Neural progenitor cell (in vitro differentiated cells): ENCODE results near the gene PARS2. TPM values are rescaled to one million over a fixed set of nuclear protein-coding genes. Genes with fewer than 3 reads are reported as not detected.
A peak's percentile ranks its signal among the peaks of the same experiment; 100 is the strongest.

Experiments
- DNase-seq: peaks from one replicate; pipeline ENCODE4 v3.0.0-alpha.2; 2016; ENCODE audit warnings: low spot score
- H2AFZ ChIP-seq: fragments of 200-600 bp; sonication (generic); replicated peaks from 2 replicates; pipeline ENCODE4 v1.6.1; 2016; ENCODE audit warnings: antibody characterized with exemption
- H3F3A ChIP-seq: fragments of 200-600 bp; sonication (generic); 2 replicates; pipeline ENCODE4 v1.6.1; 2016; ENCODE audit warnings: antibody characterized with exemption, low read depth
- H3K27ac ChIP-seq: fragments of 200-600 bp; sonication (generic); 2 replicates; pipeline ENCODE4 v1.5.1; 2016; ENCODE audit warnings: mild to moderate bottlenecking
- H3K27me3 ChIP-seq: fragments of 200-600 bp; sonication (generic); 2 replicates; pipeline ENCODE4 v1.6.1; 2016; ENCODE audit warnings: mild to moderate bottlenecking, moderate library complexity
- H3K36me3 ChIP-seq: fragments of 200-600 bp; sonication (generic); 2 replicates; pipeline ENCODE4 v1.5.1; 2016
- H3K4me1 ChIP-seq: fragments of 200-600 bp; sonication (generic); 2 replicates; pipeline ENCODE4 v1.6.1; 2016; ENCODE audit warnings: mixed run types
- H3K4me2 ChIP-seq: fragments of 200-600 bp; sonication (generic); 2 replicates; pipeline ENCODE4 v1.6.1; 2016
- H3K4me3 ChIP-seq: fragments of 200-600 bp; sonication (generic); 2 replicates; pipeline ENCODE4 v1.5.1; 2016
- H3K79me2 ChIP-seq: fragments of 200-600 bp; sonication (generic); 2 replicates; pipeline ENCODE4 v1.6.1; 2016; ENCODE audit warnings: low read depth
- H3K9ac ChIP-seq: fragments of 200-600 bp; sonication (generic); 2 replicates; pipeline ENCODE4 v1.6.1; 2016
- H3K9me3 ChIP-seq: fragments of 200-600 bp; sonication (generic); 2 replicates; pipeline ENCODE4 v1.5.1; 2016; ENCODE audit warnings: low read depth
- H4K20me1 ChIP-seq: fragments of 200-600 bp; sonication (generic); 2 replicates; pipeline ENCODE4 v1.6.1; 2016; ENCODE audit warnings: low read depth
- H3K27ac Mint-ChIP-seq: 3 replicates; pipeline ENCODE4 v1.8.0; 2021; ENCODE audit warnings: mixed read lengths
- H3K27me3 Mint-ChIP-seq: 2 replicates; pipeline ENCODE4 v1.8.0; 2022; ENCODE audit warnings: low read depth, mild to moderate bottlenecking, inconsistent platforms, moderate library complexity, mixed read lengths; ENCODE audit not compliant: insufficient read depth
- H3K36me3 Mint-ChIP-seq: 3 replicates; pipeline ENCODE4 v1.8.0; 2021; ENCODE audit warnings: mixed read lengths
- H3K4me1 Mint-ChIP-seq: 3 replicates; pipeline ENCODE4 v1.8.0; 2021; ENCODE audit warnings: mixed read lengths
- H3K4me3 Mint-ChIP-seq: 3 replicates; pipeline ENCODE4 v1.8.0; 2021; ENCODE audit warnings: mild to moderate bottlenecking, moderate library complexity, mixed read lengths
- H3K9me3 Mint-ChIP-seq: 3 replicates; pipeline ENCODE4 v1.8.0; 2020; ENCODE audit warnings: mixed read lengths
- EZH2 ChIP-seq: fragments of 200-600 bp; sonication (generic); IDR thresholded peaks from 2 replicates; pipeline ENCODE4 v1.6.1; 2017; ENCODE audit warnings: antibody characterized with exemption, mild to moderate bottlenecking, moderate library complexity
- EZH2phosphoT487 ChIP-seq: fragments of 200-600 bp; sonication (generic); IDR thresholded peaks from 2 replicates; pipeline ENCODE4 v1.6.1; 2017; ENCODE audit warnings: antibody characterized with exemption
- total RNA-seq: library from RNA; depleted of rRNA; stranded (reverse); fragments of >200 nt; gene quantifications from 2 replicates; pipeline ENCODE4 v1.2.3, GENCODE V29; 2015; ENCODE audit warnings: low replicate concordance
- TF ChIP-seq, protein P1 (sequence below): fragments of 200-600 bp; sonication (generic); IDR thresholded peaks from 2 replicates; pipeline ENCODE4 v1.5.1; 2017; ENCODE audit warnings: antibody characterized with exemption, mild to moderate bottlenecking

PARS2 gene
- total RNA-seq, 1 donor from 2014 or later = 5.4 TPM

DNA sequence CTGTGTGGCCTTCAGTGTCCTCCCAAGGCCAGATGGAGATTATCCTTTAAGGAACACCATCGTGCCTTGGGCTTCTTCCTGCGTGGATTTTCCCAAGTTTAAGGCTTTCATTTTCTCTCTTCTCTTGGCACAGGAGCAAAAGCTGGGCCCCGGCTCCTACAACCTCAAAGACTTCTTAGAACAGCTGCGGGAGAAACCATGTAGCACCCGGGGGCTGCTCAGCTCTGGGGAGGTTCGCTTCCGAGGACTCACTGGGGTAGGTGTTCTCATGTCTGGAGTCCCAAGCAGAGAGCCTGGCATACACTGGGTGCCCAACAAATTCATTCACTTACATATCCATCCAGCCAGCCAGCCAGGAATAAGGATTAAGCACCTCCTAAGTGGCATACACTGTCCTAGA is 43.4 kb upstream of the PARS2 start:
- H3K4me3 ChIP-seq = no peak overlapping the region
- H3K27ac Mint-ChIP-seq = peak overlapping the region; percentile 12
- H3K36me3 ChIP-seq = no peaks in the 10 kb centered on the region
- TF ChIP-seq, protein P1, sequence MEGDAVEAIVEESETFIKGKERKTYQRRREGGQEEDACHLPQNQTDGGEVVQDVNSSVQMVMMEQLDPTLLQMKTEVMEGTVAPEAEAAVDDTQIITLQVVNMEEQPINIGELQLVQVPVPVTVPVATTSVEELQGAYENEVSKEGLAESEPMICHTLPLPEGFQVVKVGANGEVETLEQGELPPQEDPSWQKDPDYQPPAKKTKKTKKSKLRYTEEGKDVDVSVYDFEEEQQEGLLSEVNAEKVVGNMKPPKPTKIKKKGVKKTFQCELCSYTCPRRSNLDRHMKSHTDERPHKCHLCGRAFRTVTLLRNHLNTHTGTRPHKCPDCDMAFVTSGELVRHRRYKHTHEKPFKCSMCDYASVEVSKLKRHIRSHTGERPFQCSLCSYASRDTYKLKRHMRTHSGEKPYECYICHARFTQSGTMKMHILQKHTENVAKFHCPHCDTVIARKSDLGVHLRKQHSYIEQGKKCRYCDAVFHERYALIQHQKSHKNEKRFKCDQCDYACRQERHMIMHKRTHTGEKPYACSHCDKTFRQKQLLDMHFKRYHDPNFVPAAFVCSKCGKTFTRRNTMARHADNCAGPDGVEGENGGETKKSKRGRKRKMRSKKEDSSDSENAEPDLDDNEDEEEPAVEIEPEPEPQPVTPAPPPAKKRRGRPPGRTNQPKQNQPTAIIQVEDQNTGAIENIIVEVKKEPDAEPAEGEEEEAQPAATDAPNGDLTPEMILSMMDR = no peak
- TF ChIP-seq EZH2phosphoT487 = no peak
- no peak for DNase-seq
- H3K9ac ChIP-seq = no peak overlapping the region
- no peaks in the 10 kb centered on the region for H3K36me3 Mint-ChIP-seq
- H3K4me1 ChIP-seq = no peaks in the 10 kb centered on the region
- H3K9me3 Mint-ChIP-seq = no peaks in the 10 kb centered on the region
- no peak overlapping the region for H3K27ac ChIP-seq
- H3K9me3 ChIP-seq = no peaks in the 10 kb centered on the region
- H3K79me2 ChIP-seq = no peaks in the 10 kb centered on the region
- H3F3A ChIP-seq = peaks cover 4% of the 10 kb centered on the region
- H3K27me3 ChIP-seq = peaks cover 4% of the 10 kb centered on the region
- no peak overlapping the region for H2AFZ ChIP-seq
- H4K20me1 ChIP-seq = no peaks in the 10 kb centered on the region
- no peak overlapping the region for H3K4me3 Mint-ChIP-seq
- H3K4me1 Mint-ChIP-seq = peaks cover 7% of the 10 kb centered on the region
- H3K27me3 Mint-ChIP-seq = peaks cover 7% of the 10 kb centered on the region
- H3K4me2 ChIP-seq = no peak overlapping the region

DNA sequence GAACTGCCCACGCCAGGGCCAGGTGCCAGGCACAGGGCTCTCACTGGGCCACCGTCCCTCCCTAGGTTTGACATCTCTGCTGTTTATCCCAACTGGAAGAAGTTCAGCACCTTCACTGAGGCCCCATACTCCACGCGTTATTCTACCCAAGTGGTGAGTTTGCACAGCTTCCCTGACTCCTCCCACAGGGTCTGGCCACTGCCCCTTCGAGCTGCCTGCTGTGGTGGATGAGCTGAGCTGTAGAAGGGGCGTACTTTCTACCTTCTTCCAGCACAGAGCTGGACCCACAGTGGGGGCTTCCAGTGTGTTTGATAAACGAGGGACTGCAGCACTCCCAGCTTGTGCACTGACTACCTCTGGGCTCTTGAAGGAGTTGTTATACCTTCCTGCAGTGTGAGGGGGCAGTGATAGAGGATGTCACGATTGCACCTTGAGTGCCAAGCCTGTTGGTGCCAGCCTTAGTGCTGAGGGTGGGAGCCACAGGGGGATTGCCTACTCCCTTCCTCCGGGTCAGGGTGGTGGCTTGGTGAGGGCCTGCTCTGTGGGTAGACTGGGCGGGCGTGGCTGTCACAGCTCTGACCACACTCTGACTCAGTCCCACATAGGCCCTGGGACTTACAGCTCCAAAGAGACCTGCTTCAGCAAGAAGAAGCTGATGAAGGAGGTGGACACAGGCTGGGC is 42.7 kb upstream of the PARS2 start:
- TF ChIP-seq EZH2phosphoT487 = no peak
- TF ChIP-seq EZH2 = no peak
- TF ChIP-seq, protein P1 = no peak
- H3K27me3 Mint-ChIP-seq = peaks cover 7% of the 10 kb centered on the region
- Histone ChIP-seq H3K36me3 (no peaks in the 10 kb centered on the region), H3F3A (no peaks in the 10 kb centered on the region), H3K27me3 (peaks cover 2% of the 10 kb centered on the region), H3K27ac (no peak overlapping the region), H4K20me1 (no peaks in the 10 kb centered on the region), H2AFZ (no peak overlapping the region), H3K9me3 (no peaks in the 10 kb centered on the region), H3K4me1 (no peaks in the 10 kb centered on the region), H3K4me3 (no peak overlapping the region), H3K4me2 (no peak overlapping the region), H3K79me2 (no peaks in the 10 kb centered on the region), H3K9ac (no peak overlapping the region)
- H3K27ac Mint-ChIP-seq = no peak overlapping the region
- DNase-seq = no peak
- no peaks in the 10 kb centered on the region for H3K36me3 Mint-ChIP-seq
- no peaks in the 10 kb centered on the region for H3K9me3 Mint-ChIP-seq
- H3K4me1 Mint-ChIP-seq = peaks cover 4% of the 10 kb centered on the region
- no peak overlapping the region for H3K4me3 Mint-ChIP-seq

DNA sequence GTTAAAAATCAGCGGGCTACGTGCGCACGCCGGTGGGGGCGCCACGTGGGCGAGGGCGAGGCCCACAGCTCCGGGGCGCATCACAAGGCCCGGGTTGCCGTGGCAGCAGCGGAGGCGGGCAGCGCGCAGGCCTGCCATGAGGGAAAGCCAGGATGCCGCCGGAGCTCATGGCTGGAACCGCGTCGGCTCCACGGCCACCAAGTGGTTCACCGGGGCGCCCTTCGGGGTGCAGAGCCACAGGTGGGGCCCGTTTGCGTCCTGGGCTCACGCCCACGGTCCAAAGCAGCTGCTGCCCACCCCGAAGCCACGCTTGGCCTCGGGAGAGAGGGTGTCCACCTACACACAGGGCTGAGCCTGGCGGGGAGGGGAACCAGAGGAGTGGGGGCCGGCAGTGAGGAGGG is 41.7 kb upstream of the PARS2 start:
- Histone ChIP-seq H3K27me3 (peaks cover 13% of the 10 kb centered on the region), H3K4me1 (no peaks in the 10 kb centered on the region), H4K20me1 (no peaks in the 10 kb centered on the region), H3K36me3 (no peaks in the 10 kb centered on the region), H3K9ac (no peak overlapping the region), H3K79me2 (no peaks in the 10 kb centered on the region), H3K9me3 (no peaks in the 10 kb centered on the region), H3K4me3 (no peak overlapping the region), H3K27ac (no peak overlapping the region), H2AFZ (no peak overlapping the region), H3F3A (no peaks in the 10 kb centered on the region), H3K4me2 (no peak overlapping the region)
- Mint-ChIP-seq H3K4me3 (no peak overlapping the region), H3K4me1 (peaks cover 9% of the 10 kb centered on the region), H3K27ac (no peak overlapping the region), H3K36me3 (no peaks in the 10 kb centered on the region), H3K27me3 (peaks cover 7% of the 10 kb centered on the region), H3K9me3 (no peaks in the 10 kb centered on the region)
- TF ChIP-seq, protein P1 = no peak
- TF ChIP-seq EZH2 = no peak
- TF ChIP-seq EZH2phosphoT487 = no peak
- DNase-seq = no peak
